Endothelial cell of umbilical vein (primary cell): ENCODE results near the gene FIG4. TPM values are rescaled to one million over a fixed set of nuclear protein-coding genes. Genes with fewer than 3 reads are reported as not detected.

Source experiments
- BruUV-seq: library from RNA; stranded (reverse); fragments of 400-500 nt; replicated peaks from 2 replicates; lab custom pipeline; 2021; lab: Mats Ljungman, UMichigan
- CTCF ChIA-PET: fragments of 300-600, 350-600 bp; sonication (Branson Sonifier 250); formaldehyde crosslinking; loops from one replicate; lab custom pipeline; 2021; ENCODE audit warnings: antibody characterized with exemption, inconsistent platforms; lab: Charles Lee
- POLR2A ChIA-PET: fragments of 300-600, 350-600 bp; sonication (Branson Sonifier 250); formaldehyde crosslinking; loops from one replicate; lab custom pipeline; 2021; ENCODE audit warnings: antibody characterized with exemption, inconsistent platforms; lab: Charles Lee
- DNase-seq: peaks from one replicate; pipeline ENCODE4 v3.0.0-alpha.2; 2011; ENCODE audit warnings: low read depth, low spot score
- FAIRE-seq: peaks from 2 replicates; lab custom pipeline; 2011; peaks lifted over from hg19 to GRCh38; lab: Jason Lieb, UNC
- H2AFZ ChIP-seq: 2 replicates; pipeline ENCODE4 v1.6.0; 2012; ENCODE audit warnings: low read depth, low read length, control low read depth, inconsistent platforms
- H3K27ac ChIP-seq: 2 replicates; pipeline ENCODE4 v1.5.1; 2011; ENCODE audit warnings: low read depth, mild to moderate bottlenecking, control low read depth, low read length, moderate library complexity; ENCODE audit not compliant: insufficient read depth
- H3K27me3 ChIP-seq, 2 experiments: 2 replicates each; pipeline versions ENCODE4 v1.6.0 to v1.6.1; 2011; ENCODE audit warnings: low read length in 2 of 2, mixed read lengths in 1 of 2; ENCODE audit not compliant: control insufficient read depth in 2 of 2, insufficient read depth in 2 of 2
- H3K36me3 ChIP-seq, 2 experiments: 2 replicates in 1 of 2; 3 replicates in 1 of 2; pipeline ENCODE4 v1.5.1; 2011; ENCODE audit warnings: low read length in 2 of 2, mild to moderate bottlenecking in 1 of 2, moderate library complexity in 1 of 2; ENCODE audit not compliant: control insufficient read depth in 2 of 2, insufficient read depth in 2 of 2; ENCODE audit errors: extremely low read depth in 1 of 2
- H3K4me1 ChIP-seq: 3 replicates; pipeline ENCODE4 v1.5.1; 2011; ENCODE audit warnings: mild to moderate bottlenecking, low read length; ENCODE audit not compliant: control insufficient read depth, insufficient read depth; ENCODE audit errors: extremely low read depth
- H3K4me2 ChIP-seq: 2 replicates; pipeline ENCODE4 v1.6.1; 2011; ENCODE audit warnings: low read length, control low read depth, mixed read lengths; ENCODE audit not compliant: insufficient read depth
- H3K4me3 ChIP-seq, 3 experiments: fragments of 200-600 bp in 1 of 3; sonication (generic), shearing (Covaris generic) in 1 of 3; replicated peaks in 1 of 3; 2 replicates each; pipeline ENCODE4 v1.5.1; 2011 to 2016; ENCODE audit warnings: control low read depth in 3 of 3, low read length in 3 of 3, mild to moderate bottlenecking in 2 of 3, inconsistent platforms in 1 of 3, low read depth in 1 of 3, moderate library complexity in 1 of 3; ENCODE audit not compliant: insufficient read depth in 1 of 3
- H3K79me2 ChIP-seq: 2 replicates; pipeline ENCODE4 v1.6.0; 2012; ENCODE audit warnings: low read length, inconsistent platforms; ENCODE audit not compliant: control insufficient read depth, insufficient read depth
- H3K9ac ChIP-seq: replicated peaks from 2 replicates; pipeline ENCODE3; 2011; ENCODE audit warnings: low read length, control low read depth; ENCODE audit not compliant: insufficient read depth; ENCODE audit errors: extremely low read depth
- H3K9me1 ChIP-seq: replicated peaks from 3 replicates; pipeline ENCODE4 v1.6.0; 2011; ENCODE audit warnings: mild to moderate bottlenecking, low read length; ENCODE audit not compliant: control insufficient read depth, insufficient read depth; ENCODE audit errors: extremely low read depth
- H3K9me3 ChIP-seq: replicated peaks from 2 replicates; pipeline ENCODE4 v1.5.1; 2012; ENCODE audit warnings: low read length, inconsistent platforms; ENCODE audit not compliant: control insufficient read depth, insufficient read depth
- H4K20me1 ChIP-seq: replicated peaks from 2 replicates; pipeline ENCODE3; 2011; ENCODE audit warnings: mild to moderate bottlenecking, low read length; ENCODE audit not compliant: control insufficient read depth, insufficient read depth; ENCODE audit errors: extremely low read depth
- EZH2 ChIP-seq: IDR thresholded peaks from 2 replicates; pipeline ENCODE4 v1.6.1; 2012; ENCODE audit warnings: borderline replicate concordance, low read depth, mild to moderate bottlenecking, moderate library complexity, low read length, inconsistent platforms; ENCODE audit not compliant: severe bottlenecking
- FOS ChIP-seq: IDR thresholded peaks from 2 replicates; pipeline ENCODE4 v1.6.1; 2011; ENCODE audit warnings: mild to moderate bottlenecking, low read length, moderate library complexity, borderline replicate concordance; ENCODE audit not compliant: insufficient read depth
- GATA2 ChIP-seq: IDR thresholded peaks from 2 replicates; pipeline ENCODE4 v1.7.0; 2011; ENCODE audit warnings: low read depth, mild to moderate bottlenecking, moderate library complexity, mixed read lengths, low read length; ENCODE audit not compliant: insufficient read length, insufficient read depth
- JUN ChIP-seq: IDR thresholded peaks from 2 replicates; pipeline ENCODE4 v1.6.1; 2011; ENCODE audit warnings: borderline replicate concordance, low read depth; ENCODE audit not compliant: insufficient read length, insufficient read depth
- dilution Hi-C: fragments of 300-500 bp; cut with MboI; formaldehyde crosslinking; loops from one replicate; pipeline ENCODE4 v1.15.0; 2019; ENCODE audit warnings: low sequenced_read_pairs; ENCODE audit not compliant: extremely low pct_ligation_motif_present
- intact Hi-C: fragments of 100-400 bp; cut with micrococcal nuclease; formaldehyde crosslinking; loops from one replicate; pipeline ENCODE4 v1.10.0; 2022
- polyA plus RNA-seq, 4 experiments: library from polyadenylated mRNA; depleted of rRNA in 3 of 4; stranded (reverse) in 3 of 4; unstranded in 1 of 4; fragments of >200 nt; gene quantifications; 2 replicates each; pipeline versions ENCODE4 v1.2.1 to v1.2.3, GENCODE V29; 2011 to 2012; ENCODE audit warnings: missing spikeins in 1 of 4
- total RNA-seq: library from RNA; stranded (reverse); gene quantifications from 2 replicates; pipeline ENCODE4 v1.2.3, GENCODE V29; 2021
- TF ChIP-seq, protein P1 (sequence below), 2 donors: IDR thresholded peaks; 1 replicate in 1 of 2; 2 replicates in 1 of 2; pipeline ENCODE4 v1.5.1; 2011; ENCODE audit warnings: low read length in 2 of 2, mild to moderate bottlenecking in 2 of 2, moderate library complexity in 2 of 2, control low read depth in 1 of 2, inconsistent platforms in 1 of 2, low read depth in 1 of 2; ENCODE audit not compliant: insufficient read depth in 1 of 2; ENCODE audit errors: extremely low read depth in 1 of 2
- TF ChIP-seq, protein P2 (sequence below): IDR thresholded peaks from 2 replicates; pipeline ENCODE4 v1.6.1; 2011; ENCODE audit not compliant: insufficient read depth, insufficient read length

The FIG4 gene
- total and polyA plus RNA-seq, 2 donors (not counting 3 experiments of a cell fraction or from before 2014, with no cell fraction given), result 7.9 to 12.2 TPM

DNA sequence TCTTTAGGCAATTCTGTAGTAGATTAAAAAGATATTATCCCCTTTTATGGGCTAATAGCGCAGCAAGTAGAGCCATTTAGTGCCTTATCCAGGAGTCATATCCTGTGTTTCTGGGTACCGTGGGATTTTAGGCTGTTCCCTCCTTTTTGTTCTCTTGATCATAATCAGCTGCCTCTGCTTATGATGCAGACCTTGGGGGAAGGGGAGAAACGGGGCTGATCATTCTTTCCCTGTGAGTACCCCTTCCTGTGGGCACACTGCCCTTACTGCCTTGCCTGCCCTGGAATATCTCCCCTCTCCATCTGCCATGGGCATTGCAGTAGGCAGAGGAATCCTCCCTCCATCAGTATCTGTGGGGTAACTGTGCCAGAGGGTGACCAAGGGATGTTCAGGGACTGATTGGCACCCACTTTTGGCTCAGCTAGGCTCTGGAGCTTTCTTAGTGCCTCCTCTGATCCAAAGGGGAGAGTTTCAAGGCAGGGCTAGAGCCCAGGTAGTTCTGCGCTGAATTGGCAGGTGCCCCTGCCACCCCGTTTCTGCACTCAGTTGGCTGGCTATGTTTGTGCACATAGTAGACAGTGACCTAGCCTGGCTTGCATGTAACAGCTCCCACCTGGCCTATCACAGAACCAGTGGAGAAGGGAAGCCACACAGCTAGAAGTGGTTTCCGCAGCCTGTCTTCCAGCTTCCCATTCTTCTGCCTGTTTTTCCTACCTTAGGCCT, 103.3 kb downstream of the FIG4 start:
- TF ChIP-seq EZH2 (no peak), JUN (peak; percentile 66), FOS (peak; percentile 50), GATA2 (peak; percentile 97)
- DNase-seq (peak; percentile 74), FAIRE-seq (peak; percentile 58)
- Histone ChIP-seq H3K9ac (peak overlapping the region; percentile 27), H3K4me2 (peak overlapping the region; percentile 57), H3K27ac (peak overlapping the region; percentile 75), H3K9me1 (no peaks in the 10 kb centered on the region), H3K79me2 (no peaks in the 10 kb centered on the region), H2AFZ (peak overlapping the region; percentile 2), H3K27me3 (no peaks in the 10 kb centered on the region), H3K4me1 (peaks cover 38% of the 10 kb centered on the region), H4K20me1 (no peaks in the 10 kb centered on the region), H3K4me3 (no peak overlapping the region), H3K36me3 (no peaks in the 10 kb centered on the region), H3K9me3 (no peaks in the 10 kb centered on the region)
- dilution Hi-C loops, result no loop called here
- BruUV-seq, result no TSS peak
- intact Hi-C loops, result loop anchor here (1.0 kb wide), 1 partner anchor 122 kb away; no protein-coding TSS in a partner anchor
- POLR2A ChIA-PET, result interaction anchor here (0.7 kb wide), 1 partner anchor 8 kb away, joined by 7 read pairs; no protein-coding TSS in a partner anchor
- CTCF ChIA-PET, result interaction anchor here (3.5 kb wide), 1 partner anchor 245 kb away, joined by 13 read pairs; no protein-coding TSS in a partner anchor

DNA sequence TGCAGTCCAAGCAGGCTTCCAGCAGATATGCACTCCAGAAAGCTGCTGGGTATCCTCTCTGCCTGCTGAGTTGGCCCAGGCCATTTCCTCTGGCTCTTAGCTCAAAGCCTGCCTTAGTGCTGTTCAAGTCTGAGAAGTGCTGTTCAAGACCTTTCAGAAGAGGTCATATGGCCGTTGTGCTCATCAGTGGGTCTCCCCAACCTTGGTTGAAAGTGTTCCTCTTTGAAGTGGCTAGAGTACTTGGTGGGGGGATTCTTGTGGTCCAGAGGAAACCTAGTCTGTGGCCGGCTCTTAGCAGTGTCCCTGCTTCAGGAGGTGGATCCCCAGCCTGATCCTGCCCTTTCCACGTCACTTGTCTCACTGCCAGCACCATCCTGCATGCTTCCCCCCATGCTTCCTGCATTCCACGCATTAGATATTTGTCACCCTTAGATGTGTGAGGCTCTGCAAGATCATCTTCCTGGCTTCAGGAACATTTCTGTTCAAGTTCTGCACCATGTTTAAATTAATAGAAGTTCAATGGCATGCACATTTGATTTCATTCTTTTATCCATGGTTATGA, 105.0 kb downstream of the FIG4 start:
- Histone ChIP-seq H3K27me3 (no peaks in the 10 kb centered on the region), H3K9ac (no peak overlapping the region), H3K27ac (peak overlapping the region; percentile 20), H3K79me2 (no peaks in the 10 kb centered on the region), H3K4me2 (no peak overlapping the region), H3K9me1 (no peaks in the 10 kb centered on the region), H3K9me3 (no peaks in the 10 kb centered on the region), H3K4me1 (peaks cover 27% of the 10 kb centered on the region), H2AFZ (peak overlapping the region; percentile 9), H3K36me3 (no peaks in the 10 kb centered on the region), H3K4me3 (no peak overlapping the region), H4K20me1 (no peaks in the 10 kb centered on the region)
- ChIA-PET CTCF (interaction anchor here (0.6 to 3.5 kb wide), 2 partner anchors 91 to 243 kb away, joined by 5 to 13 read pairs; no protein-coding TSS in a partner anchor), POLR2A (no interaction called here)
- TF ChIP-seq FOS (peak; percentile 20), EZH2 (no peak), GATA2 (no peak)
- TF ChIP-seq, protein P1, sequence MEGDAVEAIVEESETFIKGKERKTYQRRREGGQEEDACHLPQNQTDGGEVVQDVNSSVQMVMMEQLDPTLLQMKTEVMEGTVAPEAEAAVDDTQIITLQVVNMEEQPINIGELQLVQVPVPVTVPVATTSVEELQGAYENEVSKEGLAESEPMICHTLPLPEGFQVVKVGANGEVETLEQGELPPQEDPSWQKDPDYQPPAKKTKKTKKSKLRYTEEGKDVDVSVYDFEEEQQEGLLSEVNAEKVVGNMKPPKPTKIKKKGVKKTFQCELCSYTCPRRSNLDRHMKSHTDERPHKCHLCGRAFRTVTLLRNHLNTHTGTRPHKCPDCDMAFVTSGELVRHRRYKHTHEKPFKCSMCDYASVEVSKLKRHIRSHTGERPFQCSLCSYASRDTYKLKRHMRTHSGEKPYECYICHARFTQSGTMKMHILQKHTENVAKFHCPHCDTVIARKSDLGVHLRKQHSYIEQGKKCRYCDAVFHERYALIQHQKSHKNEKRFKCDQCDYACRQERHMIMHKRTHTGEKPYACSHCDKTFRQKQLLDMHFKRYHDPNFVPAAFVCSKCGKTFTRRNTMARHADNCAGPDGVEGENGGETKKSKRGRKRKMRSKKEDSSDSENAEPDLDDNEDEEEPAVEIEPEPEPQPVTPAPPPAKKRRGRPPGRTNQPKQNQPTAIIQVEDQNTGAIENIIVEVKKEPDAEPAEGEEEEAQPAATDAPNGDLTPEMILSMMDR (IDR thresholded peaks at IDR 0.05; ENCODE audit: extremely low read depth in 1 of 2, insufficient read depth in 1 of 2, low read depth in 1 of 2, low read length in 2 of 2), result no peak
- TF ChIP-seq, protein P2, sequence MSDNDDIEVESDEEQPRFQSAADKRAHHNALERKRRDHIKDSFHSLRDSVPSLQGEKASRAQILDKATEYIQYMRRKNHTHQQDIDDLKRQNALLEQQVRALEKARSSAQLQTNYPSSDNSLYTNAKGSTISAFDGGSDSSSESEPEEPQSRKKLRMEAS, result no peak
- intact Hi-C loops, result no loop called here
- BruUV-seq, result no TSS peak
- dilution Hi-C loops, result no loop called here
- DNase-seq (peak; percentile 52), FAIRE-seq (peak; percentile 75)
